ENCODE results near the gene MUS81.

MUS81 gene

DNA sequence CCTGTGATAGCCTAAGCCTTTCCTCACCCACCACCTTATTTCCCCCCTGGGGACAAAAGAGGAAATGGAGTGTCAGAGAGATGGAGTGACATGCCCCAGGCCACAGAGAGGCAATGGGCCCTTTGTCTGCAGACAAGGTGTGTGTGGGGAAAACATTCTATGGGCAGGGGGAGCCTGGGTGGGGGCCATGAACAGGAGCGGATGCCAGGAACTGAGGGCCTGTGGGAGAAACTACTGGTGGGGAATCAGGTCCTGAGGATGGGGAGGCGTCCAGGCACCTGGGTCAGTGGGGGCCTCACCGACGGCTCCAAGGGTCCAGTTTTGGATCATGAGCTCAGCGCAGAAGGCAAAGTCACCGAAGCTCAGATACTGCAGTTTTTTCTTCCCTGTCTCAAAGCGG lies 25.0 kb downstream of the MUS81 start:
- Histone ChIP-seq H3K9me3 (ENCODE audit: insufficient read depth, low read length) (no peaks in the 10 kb centered on the region), H3K9ac (ENCODE audit: low read length) (no peak overlapping the region; the same call in 1 of the 2 replicates), H3K36me3 (ENCODE audit: low read length) (no peaks in the 10 kb centered on the region), H3K9me2 (replicated peaks; ENCODE audit: insufficient read depth, low read length) (no peaks in the 10 kb centered on the region), H3K27me3 (ENCODE audit: low read length) (no peaks in the 10 kb centered on the region), H2AFZ (ENCODE audit: low read depth, low read length, severe bottlenecking) (no peak overlapping the region), H4K20me1 (ENCODE audit: low read depth, low read length) (no peaks in the 10 kb centered on the region), H3K27ac (ENCODE audit: low read depth, low read length) (no peak overlapping the region), H3F3A (ENCODE audit: insufficient read depth) (peaks cover 24% of the 10 kb centered on the region), H3K79me2 (ENCODE audit: insufficient read depth, low read length) (0 out of 2 replicates have a peak, but pooled peaks cover 6% of the 10 kb centered on the region), H3K4me3 (ENCODE audit: insufficient read depth, low read length, poor library complexity, severe bottlenecking) (no peak overlapping the region), H3K4me2 (ENCODE audit: low read depth, low read length, poor library complexity, severe bottlenecking) (peak overlapping the region; percentile 9)
- no peak for TF ChIP-seq EZH2phosphoT487 (conservative IDR thresholded peaks at IDR 0.05; ENCODE audit: low read length)
- TF ChIP-seq, protein P1, sequence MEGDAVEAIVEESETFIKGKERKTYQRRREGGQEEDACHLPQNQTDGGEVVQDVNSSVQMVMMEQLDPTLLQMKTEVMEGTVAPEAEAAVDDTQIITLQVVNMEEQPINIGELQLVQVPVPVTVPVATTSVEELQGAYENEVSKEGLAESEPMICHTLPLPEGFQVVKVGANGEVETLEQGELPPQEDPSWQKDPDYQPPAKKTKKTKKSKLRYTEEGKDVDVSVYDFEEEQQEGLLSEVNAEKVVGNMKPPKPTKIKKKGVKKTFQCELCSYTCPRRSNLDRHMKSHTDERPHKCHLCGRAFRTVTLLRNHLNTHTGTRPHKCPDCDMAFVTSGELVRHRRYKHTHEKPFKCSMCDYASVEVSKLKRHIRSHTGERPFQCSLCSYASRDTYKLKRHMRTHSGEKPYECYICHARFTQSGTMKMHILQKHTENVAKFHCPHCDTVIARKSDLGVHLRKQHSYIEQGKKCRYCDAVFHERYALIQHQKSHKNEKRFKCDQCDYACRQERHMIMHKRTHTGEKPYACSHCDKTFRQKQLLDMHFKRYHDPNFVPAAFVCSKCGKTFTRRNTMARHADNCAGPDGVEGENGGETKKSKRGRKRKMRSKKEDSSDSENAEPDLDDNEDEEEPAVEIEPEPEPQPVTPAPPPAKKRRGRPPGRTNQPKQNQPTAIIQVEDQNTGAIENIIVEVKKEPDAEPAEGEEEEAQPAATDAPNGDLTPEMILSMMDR (IDR thresholded peaks at IDR 0.05; ENCODE audit: insufficient read depth, low read length, poor library complexity, severe bottlenecking): no peak

DNA sequence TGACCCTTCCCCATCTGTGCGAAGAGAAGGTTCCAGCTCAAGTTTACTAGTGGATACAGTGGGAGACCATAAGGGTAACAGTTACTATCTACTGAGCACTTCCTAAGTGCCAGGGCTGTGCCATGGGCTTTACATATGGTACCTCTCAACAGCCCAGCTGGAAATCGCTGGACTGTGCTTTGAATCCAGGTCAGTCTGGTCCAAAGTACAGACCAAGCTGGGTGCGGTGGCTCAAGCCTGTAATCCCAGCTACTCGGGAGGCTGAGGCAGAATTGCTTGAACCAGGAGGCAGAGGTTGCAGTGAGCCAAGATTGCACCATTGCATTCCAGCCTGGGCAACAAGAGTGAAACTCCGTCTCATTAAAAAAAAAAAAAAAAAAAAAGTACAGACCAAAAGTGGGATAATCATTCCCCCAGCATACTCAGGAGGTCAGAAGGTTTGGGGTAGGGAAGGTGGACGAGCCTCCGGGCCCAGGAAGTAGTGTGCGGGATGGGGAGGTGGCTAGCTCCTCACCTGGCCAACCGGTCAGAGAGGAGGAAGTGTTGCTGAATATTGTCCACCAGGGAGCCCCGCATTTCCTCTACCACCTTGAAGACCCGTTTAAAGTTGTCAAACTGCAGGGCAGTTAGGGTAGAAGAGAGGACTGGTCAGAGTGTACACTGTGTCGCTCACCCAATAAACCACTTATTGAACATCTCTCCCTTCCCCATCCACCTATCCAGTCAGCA lies 25.7 kb downstream of the MUS81 start:
- Histone ChIP-seq H3K4me2 (ENCODE audit: low read depth, low read length, poor library complexity, severe bottlenecking) (peak overlapping the region; percentile 25), H3K9ac (ENCODE audit: low read length) (no peak overlapping the region)

DNA sequence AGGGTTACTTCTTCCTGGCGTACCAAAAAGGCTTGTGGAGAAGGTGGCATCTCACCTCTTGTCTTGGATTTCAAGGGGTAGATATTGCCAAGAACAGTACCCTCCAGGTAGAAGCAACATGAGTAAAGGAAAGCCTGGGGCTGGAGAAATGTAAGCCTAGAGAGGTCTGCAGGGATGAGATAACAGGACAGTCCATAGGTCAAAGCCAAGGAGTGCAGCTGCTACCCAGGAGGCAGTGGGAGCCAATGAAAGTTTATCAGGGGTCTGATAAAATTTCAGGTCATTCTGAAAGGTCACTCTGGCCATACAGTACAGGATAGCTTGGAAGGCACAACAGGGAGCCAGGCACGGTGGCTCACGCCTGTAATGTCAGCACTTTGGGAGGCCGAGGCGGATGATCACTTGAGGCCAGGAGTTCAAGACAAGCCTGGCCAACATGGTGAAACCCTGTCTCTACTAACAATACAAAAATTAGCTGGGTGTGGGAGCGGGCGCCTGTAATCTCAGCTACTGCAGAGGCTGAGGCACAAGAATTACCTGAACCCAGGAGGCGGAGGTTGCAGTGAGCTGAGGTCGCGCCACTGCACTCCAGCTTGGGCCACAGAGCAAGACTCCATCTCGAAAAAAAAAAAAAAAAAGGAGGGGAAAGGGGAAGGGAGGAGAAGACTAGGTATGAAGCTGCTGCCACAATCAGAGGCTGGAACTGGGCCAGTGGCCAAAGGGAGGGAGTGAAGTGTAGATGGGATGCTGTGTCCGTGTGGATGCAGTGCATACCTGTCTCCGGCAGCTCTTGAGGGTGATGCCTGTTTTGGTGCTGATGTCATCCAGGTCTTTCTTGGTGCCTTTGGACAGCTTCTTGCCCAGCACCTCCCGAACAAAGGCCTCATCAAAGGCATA lies 26.8 kb downstream of the MUS81 start:
- TF ChIP-seq EZH2phosphoT487 (conservative IDR thresholded peaks at IDR 0.05; ENCODE audit: low read length): no peak
- TF ChIP-seq, protein P1 (IDR thresholded peaks at IDR 0.05; ENCODE audit: insufficient read depth, low read length, poor library complexity, severe bottlenecking): no peak
- H3K27ac ChIP-seq (ENCODE audit: low read depth, low read length): 0 out of 2 replicates have a peak overlapping the region, but pooled peaks have one; percentile 41
- H4K20me1 ChIP-seq (ENCODE audit: low read depth, low read length): no peaks in the 10 kb centered on the region
- peak overlapping the region; percentile 93 for H3K4me2 ChIP-seq (ENCODE audit: low read depth, low read length, poor library complexity, severe bottlenecking)
- H3F3A ChIP-seq (ENCODE audit: insufficient read depth): peaks cover 29% of the 10 kb centered on the region
- H3K4me3 ChIP-seq (ENCODE audit: insufficient read depth, low read length, poor library complexity, severe bottlenecking): peak overlapping the region; percentile 66
- H3K9me3 ChIP-seq (ENCODE audit: insufficient read depth, low read length): no peaks in the 10 kb centered on the region
- no peak overlapping the region for H2AFZ ChIP-seq (ENCODE audit: low read depth, low read length, severe bottlenecking)
- H3K36me3 ChIP-seq (ENCODE audit: low read length): no peaks in the 10 kb centered on the region
- peaks cover 17% of the 10 kb centered on the region for H3K79me2 ChIP-seq (ENCODE audit: insufficient read depth, low read length)
- H3K27me3 ChIP-seq (ENCODE audit: low read length): no peaks in the 10 kb centered on the region
- no peaks in the 10 kb centered on the region for H3K9me2 ChIP-seq (replicated peaks; ENCODE audit: insufficient read depth, low read length)
- H3K9ac ChIP-seq (ENCODE audit: low read length): peak overlapping the region; percentile 93

More for the DNA sequence above, 25.7 kb downstream of the MUS81 start:
- Histone ChIP-seq H3F3A (ENCODE audit: insufficient read depth) (peaks cover 24% of the 10 kb centered on the region), H3K27me3 (ENCODE audit: low read length) (no peaks in the 10 kb centered on the region), H3K4me3 (ENCODE audit: insufficient read depth, low read length, poor library complexity, severe bottlenecking) (no peak overlapping the region), H3K9me3 (ENCODE audit: insufficient read depth, low read length) (no peaks in the 10 kb centered on the region), H3K36me3 (ENCODE audit: low read length) (no peaks in the 10 kb centered on the region), H3K27ac (ENCODE audit: low read depth, low read length) (no peak overlapping the region), H3K9me2 (replicated peaks; ENCODE audit: insufficient read depth, low read length) (no peaks in the 10 kb centered on the region), H4K20me1 (ENCODE audit: low read depth, low read length) (no peaks in the 10 kb centered on the region), H2AFZ (ENCODE audit: low read depth, low read length, severe bottlenecking) (no peak overlapping the region), H3K79me2 (ENCODE audit: insufficient read depth, low read length) (peaks cover 6% of the 10 kb centered on the region; the same call in 1 of the 2 replicates)
- no peak for TF ChIP-seq EZH2phosphoT487 (conservative IDR thresholded peaks at IDR 0.05; ENCODE audit: low read length)
- TF ChIP-seq, protein P1 (IDR thresholded peaks at IDR 0.05; ENCODE audit: insufficient read depth, low read length, poor library complexity, severe bottlenecking): no peak
